Progenitor cell of endocrine pancreas (in vitro differentiated cells): Measurements from ENCODE around the gene CD274. TPM values are rescaled to one million over a fixed set of nuclear protein-coding genes. Genes with fewer than 3 reads are reported as not detected.

ENCODE experiments used
- DNase-seq: peaks from one replicate; pipeline ENCODE4 v3.0.0; 2021; ENCODE audit warnings: low spot score; ENCODE audit not compliant: unreplicated experiment
- H3K27ac Mint-ChIP-seq: 2 replicates; pipeline ENCODE4 v1.8.0; 2021; ENCODE audit warnings: mild to moderate bottlenecking, moderate library complexity, mixed read lengths
- H3K27me3 Mint-ChIP-seq: 2 replicates; pipeline ENCODE4 v1.8.0; 2021; ENCODE audit warnings: mixed read lengths
- H3K36me3 Mint-ChIP-seq: 2 replicates; pipeline ENCODE4 v1.8.0; 2022; ENCODE audit warnings: mixed read lengths; ENCODE audit not compliant: insufficient read depth
- H3K4me1 Mint-ChIP-seq: 2 replicates; pipeline ENCODE4 v1.8.0; 2021; ENCODE audit warnings: low read depth, mixed read lengths
- H3K4me3 Mint-ChIP-seq: 2 replicates; pipeline ENCODE4 v1.8.0; 2021; ENCODE audit warnings: low read depth, mild to moderate bottlenecking, moderate library complexity, mixed read lengths
- H3K9me3 Mint-ChIP-seq: 2 replicates; pipeline ENCODE4 v1.8.0; 2021; ENCODE audit warnings: low read depth, mixed read lengths
- total RNA-seq: library from RNA; stranded (reverse); gene quantifications from 2 replicates; pipeline ENCODE4 v1.2.1, GENCODE V29; 2021
- TF ChIP-seq, protein P1 (sequence below): fragments of 200-600 bp; sonication (generic); IDR thresholded peaks from one replicate; pipeline ENCODE4 v1.5.0; 2021; ENCODE audit warnings: antibody characterized with exemption, mild to moderate bottlenecking; ENCODE audit not compliant: unreplicated experiment

The CD274 gene
- total RNA-seq, 1 donor from 2014 or later: 0.29 TPM

DNA sequence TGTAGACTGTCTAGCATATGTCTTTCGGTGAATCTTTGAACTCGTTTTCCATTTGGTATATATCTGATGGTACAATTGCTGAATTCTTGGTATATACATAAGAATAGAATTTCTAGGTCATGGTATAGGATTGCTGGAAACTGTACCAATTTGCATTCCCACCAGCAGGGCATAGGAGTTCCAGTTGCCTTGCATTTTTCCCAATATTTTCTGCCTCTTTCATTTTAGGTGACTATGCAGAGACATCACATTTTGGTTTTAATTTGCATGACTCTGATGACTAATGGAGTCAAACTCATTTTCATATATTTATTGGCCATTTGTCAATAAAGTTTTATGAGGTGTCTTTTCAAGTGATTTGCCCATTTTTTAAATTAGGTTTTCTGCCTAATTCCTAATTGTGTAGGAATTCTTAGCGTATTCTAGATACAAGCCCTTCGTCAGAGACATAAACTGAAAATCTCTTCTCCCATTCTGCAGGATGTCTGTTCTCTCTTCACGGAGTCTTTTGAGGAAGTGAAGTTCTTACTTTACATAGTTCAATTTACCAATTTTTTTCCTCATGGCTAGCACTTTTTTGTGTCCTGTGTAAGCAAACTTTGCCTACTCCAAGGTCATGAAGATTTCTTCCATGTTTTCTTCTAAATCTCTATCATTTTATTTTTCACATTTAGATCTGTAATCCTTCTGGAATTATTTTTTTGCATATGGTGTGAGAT lies 31.1 kb downstream of the CD274 start:
- DNase-seq: no peak
- Mint-ChIP-seq H3K27me3 (no peaks in the 10 kb centered on the region), H3K36me3 (no peaks in the 10 kb centered on the region), H3K4me1 (peaks cover 8% of the 10 kb centered on the region), H3K9me3 (peaks cover 14% of the 10 kb centered on the region), H3K27ac (no peak overlapping the region), H3K4me3 (no peak overlapping the region)
- TF ChIP-seq, protein P1, sequence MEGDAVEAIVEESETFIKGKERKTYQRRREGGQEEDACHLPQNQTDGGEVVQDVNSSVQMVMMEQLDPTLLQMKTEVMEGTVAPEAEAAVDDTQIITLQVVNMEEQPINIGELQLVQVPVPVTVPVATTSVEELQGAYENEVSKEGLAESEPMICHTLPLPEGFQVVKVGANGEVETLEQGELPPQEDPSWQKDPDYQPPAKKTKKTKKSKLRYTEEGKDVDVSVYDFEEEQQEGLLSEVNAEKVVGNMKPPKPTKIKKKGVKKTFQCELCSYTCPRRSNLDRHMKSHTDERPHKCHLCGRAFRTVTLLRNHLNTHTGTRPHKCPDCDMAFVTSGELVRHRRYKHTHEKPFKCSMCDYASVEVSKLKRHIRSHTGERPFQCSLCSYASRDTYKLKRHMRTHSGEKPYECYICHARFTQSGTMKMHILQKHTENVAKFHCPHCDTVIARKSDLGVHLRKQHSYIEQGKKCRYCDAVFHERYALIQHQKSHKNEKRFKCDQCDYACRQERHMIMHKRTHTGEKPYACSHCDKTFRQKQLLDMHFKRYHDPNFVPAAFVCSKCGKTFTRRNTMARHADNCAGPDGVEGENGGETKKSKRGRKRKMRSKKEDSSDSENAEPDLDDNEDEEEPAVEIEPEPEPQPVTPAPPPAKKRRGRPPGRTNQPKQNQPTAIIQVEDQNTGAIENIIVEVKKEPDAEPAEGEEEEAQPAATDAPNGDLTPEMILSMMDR: peak; percentile 16

DNA sequence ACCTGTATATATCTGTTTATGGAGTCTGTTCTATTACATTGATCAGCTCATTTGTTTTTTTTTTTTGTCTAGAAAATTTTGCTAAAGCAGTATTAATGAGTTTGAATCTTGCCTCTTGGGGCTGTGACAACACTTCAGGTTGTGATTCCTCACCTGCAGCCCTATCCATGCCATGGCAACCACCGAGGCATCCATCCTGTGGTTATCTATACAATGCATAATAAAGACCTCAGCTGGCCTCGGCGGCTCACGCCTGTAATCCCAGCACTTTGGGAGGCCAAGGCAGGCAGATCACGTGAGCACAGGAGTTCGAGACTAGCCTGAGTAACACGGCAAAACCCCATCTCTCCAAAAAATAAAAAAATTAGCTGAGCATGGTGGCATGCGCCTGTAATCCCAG lies 31.9 kb downstream of the CD274 start:
- TF ChIP-seq, protein P1: no peak
- Mint-ChIP-seq H3K4me1 (peaks cover 8% of the 10 kb centered on the region), H3K9me3 (peaks cover 13% of the 10 kb centered on the region), H3K36me3 (no peaks in the 10 kb centered on the region), H3K27me3 (no peaks in the 10 kb centered on the region), H3K4me3 (no peak overlapping the region), H3K27ac (no peak overlapping the region)
- no peak for DNase-seq

DNA sequence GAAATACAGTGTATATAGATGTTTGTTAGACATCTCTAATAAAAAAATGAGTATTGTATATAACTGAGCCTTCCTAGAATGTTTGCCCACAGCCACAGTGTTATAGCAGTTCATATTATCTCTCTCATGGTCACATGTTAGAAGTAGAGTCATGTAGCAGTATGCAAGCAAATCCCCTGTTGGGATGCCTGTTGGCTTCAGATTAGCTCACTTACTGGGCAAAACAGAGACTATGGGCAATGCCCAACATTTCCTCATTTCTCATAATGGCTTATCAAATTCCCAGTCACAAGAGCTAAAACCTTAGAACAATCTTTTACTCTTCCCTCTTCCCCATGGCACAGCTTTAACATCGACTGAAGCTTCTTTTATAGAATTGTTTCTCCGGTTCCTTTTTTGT lies 33.0 kb downstream of the CD274 start:
- DNase-seq: no peak
- no peaks in the 10 kb centered on the region for H3K27me3 Mint-ChIP-seq
- TF ChIP-seq, protein P1: no peak
- H3K9me3 Mint-ChIP-seq: peaks cover 9% of the 10 kb centered on the region
- H3K4me1 Mint-ChIP-seq: peaks cover 8% of the 10 kb centered on the region
- no peak overlapping the region for H3K27ac Mint-ChIP-seq
- H3K36me3 Mint-ChIP-seq: no peaks in the 10 kb centered on the region
- no peak overlapping the region for H3K4me3 Mint-ChIP-seq

DNA sequence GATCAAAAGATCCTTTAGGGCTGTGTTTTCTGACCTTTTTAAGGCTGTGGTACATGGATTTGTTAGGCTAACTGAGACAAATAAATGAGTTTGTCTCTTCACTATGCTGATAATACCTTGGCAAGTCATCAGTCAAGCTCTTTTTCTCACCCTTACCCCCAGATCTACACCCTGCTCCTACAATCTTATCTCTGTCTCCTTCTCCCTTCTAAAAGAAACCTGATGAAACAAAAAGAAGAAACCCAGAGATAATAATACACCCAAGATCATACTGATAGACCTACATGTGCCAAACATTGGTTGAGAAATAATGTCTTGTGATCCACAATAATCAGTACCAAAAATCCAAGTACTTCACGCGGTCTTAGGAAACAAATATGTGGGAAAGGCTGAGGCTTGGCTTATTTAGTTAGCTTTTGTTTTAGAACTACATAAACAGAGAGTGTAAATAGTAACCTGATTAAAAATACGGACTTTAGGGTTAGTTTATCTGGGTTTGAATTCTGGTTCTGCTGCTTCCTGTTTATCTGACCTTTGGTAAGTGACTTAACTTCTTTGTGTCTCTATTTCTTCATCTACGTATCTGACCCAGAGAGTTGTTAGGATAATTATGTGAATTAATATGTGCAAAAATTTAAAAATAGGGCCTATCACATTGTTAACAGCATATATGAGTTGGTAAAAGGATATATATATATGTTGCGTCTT lies 35.2 kb downstream of the CD274 start:
- TF ChIP-seq, protein P1: no peak
- H3K27ac Mint-ChIP-seq: no peak overlapping the region

DNA sequence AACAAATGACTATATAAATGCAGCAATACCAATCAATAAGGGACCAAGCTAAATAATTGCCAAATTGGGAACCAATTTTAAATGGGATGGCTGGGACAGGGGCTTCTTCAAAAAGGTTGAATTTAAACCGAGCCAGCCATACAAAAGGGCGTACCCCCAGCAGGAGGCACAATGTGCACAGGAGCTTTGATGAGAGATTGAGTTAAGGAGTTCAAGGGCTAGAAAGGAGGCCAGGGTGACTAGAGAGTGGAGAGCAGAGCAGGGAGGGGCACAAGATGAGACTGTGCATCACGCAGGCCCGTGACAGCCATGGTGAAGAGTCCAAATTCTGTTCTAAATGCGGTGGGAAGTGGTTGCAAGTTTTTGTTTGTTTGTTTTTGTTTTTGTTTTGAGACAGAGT lies 36.6 kb downstream of the CD274 start:
- TF ChIP-seq, protein P1: no peak
- Mint-ChIP-seq H3K4me1 (peaks cover 8% of the 10 kb centered on the region), H3K9me3 (peaks cover 6% of the 10 kb centered on the region)

More for the DNA sequence above, 35.2 kb downstream of the CD274 start:
- peaks cover 6% of the 10 kb centered on the region for H3K9me3 Mint-ChIP-seq
- H3K27me3 Mint-ChIP-seq: no peaks in the 10 kb centered on the region
- no peak for DNase-seq
- H3K4me1 Mint-ChIP-seq: peaks cover 8% of the 10 kb centered on the region
- no peaks in the 10 kb centered on the region for H3K36me3 Mint-ChIP-seq
- no peak overlapping the region for H3K4me3 Mint-ChIP-seq

More for the DNA sequence above, 36.6 kb downstream of the CD274 start:
- Mint-ChIP-seq H3K36me3 (no peaks in the 10 kb centered on the region), H3K4me3 (no peak overlapping the region), H3K27me3 (no peaks in the 10 kb centered on the region), H3K27ac (no peak overlapping the region)
- DNase-seq: no peak
